Measurements from ENCODE around the gene MUC6. TPM values are rescaled to one million over a fixed set of nuclear protein-coding genes. Genes with fewer than 3 reads are reported as not detected.

The MUC6 gene
- total and polyA plus RNA-seq, 2 donors (not counting 3 experiments of a cell fraction or from before 2014, with no cell fraction given) = not detected

- Histone ChIP-seq H3K9me3 (replicated peaks; ENCODE audit: control insufficient read depth, insufficient read depth, low read length) (no peaks in the 10 kb centered on the region), H3K27me3 (ENCODE audit: control insufficient read depth in 2 of 2, insufficient read depth in 2 of 2, low read length in 2 of 2) (no peaks in the 10 kb centered on the region), H3K36me3 (ENCODE audit: control insufficient read depth in 2 of 2, extremely low read depth in 1 of 2, insufficient read depth in 2 of 2, low read length in 2 of 2) (no peaks in the 10 kb centered on the region), H3K27ac (ENCODE audit: insufficient read depth, low read depth, low read length) (no peak overlapping the region), H3K4me1 (ENCODE audit: control insufficient read depth, extremely low read depth, insufficient read depth, low read length) (no peaks in the 10 kb centered on the region), H3K4me2 (ENCODE audit: insufficient read depth, low read length) (no peak overlapping the region), H3K4me3 (replicated peaks in 1 of 3; ENCODE audit: insufficient read depth in 1 of 3, low read depth in 1 of 3, low read length in 3 of 3) (no peak overlapping the region), H3K9me1 (replicated peaks; ENCODE audit: control insufficient read depth, extremely low read depth, insufficient read depth, low read length) (no peaks in the 10 kb centered on the region), H2AFZ (ENCODE audit: low read depth, low read length) (no peak overlapping the region), H3K9ac (replicated peaks; ENCODE audit: extremely low read depth, insufficient read depth, low read length) (no peak overlapping the region), H4K20me1 (replicated peaks; ENCODE audit: control insufficient read depth, extremely low read depth, insufficient read depth, low read length) (no peaks in the 10 kb centered on the region), H3K79me2 (ENCODE audit: control insufficient read depth, insufficient read depth, low read length) (no peaks in the 10 kb centered on the region)
- DNase-seq (ENCODE audit: low read depth, low spot score) (no peak), FAIRE-seq (no peak)
- intact Hi-C loops (cut with micrococcal nuclease) (no loop called here), dilution Hi-C loops (cut with MboI; ENCODE audit: extremely low pct_ligation_motif_present, low sequenced_read_pairs) (no loop called here)
- TF ChIP-seq POLR2AphosphoS5 (IDR thresholded peaks at IDR 0.05; ENCODE audit: insufficient read depth, low read depth, low read length) (no peak), CTCF (IDR thresholded peaks at IDR 0.05; ENCODE audit: extremely low read depth in 1 of 2, insufficient read depth in 1 of 2, low read depth in 1 of 2, low read length in 2 of 2) (no peak), GATA2 (IDR thresholded peaks at IDR 0.05; ENCODE audit: insufficient read depth, insufficient read length, low read depth, low read length) (no peak), MYC (IDR thresholded peaks at IDR 0.05; ENCODE audit: low read depth, low read length) (no peak), FOS (IDR thresholded peaks at IDR 0.05; ENCODE audit: borderline replicate concordance, insufficient read depth, low read length) (no peak), EZH2 (IDR thresholded peaks at IDR 0.05; ENCODE audit: borderline replicate concordance, low read depth, low read length, severe bottlenecking) (no peak), MAX (IDR thresholded peaks at IDR 0.05; ENCODE audit: insufficient read depth, insufficient read length) (no peak), POLR2A (IDR thresholded peaks at IDR 0.05; ENCODE audit: low read depth, low read length) (no peak), JUN (IDR thresholded peaks at IDR 0.05; ENCODE audit: borderline replicate concordance, insufficient read depth, insufficient read length, low read depth) (no peak)
- ChIA-PET POLR2A (no interaction called here), CTCF (interaction anchor here (1.1 to 1.5 kb wide), 3 partner anchors 10 to 194 kb away, joined by 3 read pairs; no protein-coding TSS in a partner anchor)
- no TSS peak for BruUV-seq (replicated peaks)
Observed at GRCh38 chr11:1041149-1041467, 4.6 kb upstream of the MUC6 start.
